ENCODE data around the gene APPL2. TPM values are rescaled to one million over a fixed set of nuclear protein-coding genes. Genes with fewer than 3 reads are reported as not detected.

Gene APPL2
- total RNA-seq, 1 experiment from 2014 or later: 49.2 TPM

GRCh38 chr12:105271364-105271763, 35.4 kb upstream of the APPL2 start:
- peaks cover 1% of the 10 kb centered on the region for H3K4me1 Mint-ChIP-seq (ENCODE audit: low read depth, unreplicated experiment)
- no peak for DNase-seq
- BruUV-seq (replicated peaks): no TSS peak
- ChIA-PET CTCF (no interaction called here), POLR2A (no interaction called here)
- Histone ChIP-seq H3K4me3 (ENCODE audit: low read depth, low read length) (no peak overlapping the region), H3K27me3 (replicated peaks; ENCODE audit: control insufficient read depth, insufficient read depth, low read length) (no peaks in the 10 kb centered on the region), H3K9me3 (no peaks in the 10 kb centered on the region), H3K4me1 (no peaks in the 10 kb centered on the region), H3K36me3 (ENCODE audit: control insufficient read depth, insufficient read depth, low read length) (no peaks in the 10 kb centered on the region)
- intact Hi-C loops (cut with micrococcal nuclease; ENCODE audit: unreplicated experiment): no loop called here
- H3K27ac Mint-ChIP-seq (ENCODE audit: unreplicated experiment): no peak overlapping the region
- H3K9me3 Mint-ChIP-seq (ENCODE audit: unreplicated experiment): no peaks in the 10 kb centered on the region
- H3K36me3 Mint-ChIP-seq (ENCODE audit: insufficient read depth, unreplicated experiment): no peaks in the 10 kb centered on the region
- no peaks in the 10 kb centered on the region for H3K27me3 Mint-ChIP-seq (ENCODE audit: insufficient read depth, unreplicated experiment)
- H3K4me3 Mint-ChIP-seq (ENCODE audit: unreplicated experiment): no peak overlapping the region
- TF ChIP-seq, protein P1, sequence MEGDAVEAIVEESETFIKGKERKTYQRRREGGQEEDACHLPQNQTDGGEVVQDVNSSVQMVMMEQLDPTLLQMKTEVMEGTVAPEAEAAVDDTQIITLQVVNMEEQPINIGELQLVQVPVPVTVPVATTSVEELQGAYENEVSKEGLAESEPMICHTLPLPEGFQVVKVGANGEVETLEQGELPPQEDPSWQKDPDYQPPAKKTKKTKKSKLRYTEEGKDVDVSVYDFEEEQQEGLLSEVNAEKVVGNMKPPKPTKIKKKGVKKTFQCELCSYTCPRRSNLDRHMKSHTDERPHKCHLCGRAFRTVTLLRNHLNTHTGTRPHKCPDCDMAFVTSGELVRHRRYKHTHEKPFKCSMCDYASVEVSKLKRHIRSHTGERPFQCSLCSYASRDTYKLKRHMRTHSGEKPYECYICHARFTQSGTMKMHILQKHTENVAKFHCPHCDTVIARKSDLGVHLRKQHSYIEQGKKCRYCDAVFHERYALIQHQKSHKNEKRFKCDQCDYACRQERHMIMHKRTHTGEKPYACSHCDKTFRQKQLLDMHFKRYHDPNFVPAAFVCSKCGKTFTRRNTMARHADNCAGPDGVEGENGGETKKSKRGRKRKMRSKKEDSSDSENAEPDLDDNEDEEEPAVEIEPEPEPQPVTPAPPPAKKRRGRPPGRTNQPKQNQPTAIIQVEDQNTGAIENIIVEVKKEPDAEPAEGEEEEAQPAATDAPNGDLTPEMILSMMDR (IDR thresholded peaks at IDR 0.05; ENCODE audit: insufficient read depth in 1 of 2, low read depth in 1 of 2, low read length in 1 of 2, severe bottlenecking in 1 of 2, unreplicated experiment in 1 of 2): no peak

DNA sequence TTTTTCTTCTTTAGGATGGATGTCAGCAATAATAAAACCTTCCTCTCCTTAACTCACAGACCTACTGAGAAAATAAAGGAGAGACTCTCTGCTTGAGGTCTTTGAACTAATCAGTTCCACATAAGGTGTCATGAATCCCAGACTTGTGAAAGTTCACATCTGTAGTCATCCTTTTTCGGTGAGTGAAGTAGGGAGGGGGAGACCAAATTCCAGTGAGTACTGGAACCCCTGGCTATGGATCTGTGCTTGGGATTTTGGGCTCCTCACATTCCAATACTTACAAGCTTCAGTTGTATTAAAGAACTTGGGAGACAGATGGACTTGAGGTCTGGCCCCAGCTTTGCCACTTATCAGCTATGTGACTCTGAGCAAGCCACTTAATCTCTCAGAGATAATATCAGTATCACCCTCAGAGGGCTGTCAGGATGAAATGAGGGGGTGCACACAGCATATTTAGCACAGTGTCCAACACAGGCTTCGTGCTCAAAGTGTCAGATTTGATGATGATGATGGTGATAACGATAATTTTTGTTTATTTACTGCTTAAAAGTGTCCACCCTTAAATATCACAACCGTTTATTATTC, 34.8 kb upstream of the APPL2 start:
- Mint-ChIP-seq H3K9me3 (ENCODE audit: unreplicated experiment) (no peaks in the 10 kb centered on the region), H3K27ac (ENCODE audit: unreplicated experiment) (no peak overlapping the region), H3K4me1 (ENCODE audit: low read depth, unreplicated experiment) (no peaks in the 10 kb centered on the region), H3K36me3 (ENCODE audit: insufficient read depth, unreplicated experiment) (no peaks in the 10 kb centered on the region), H3K27me3 (ENCODE audit: insufficient read depth, unreplicated experiment) (no peaks in the 10 kb centered on the region), H3K4me3 (ENCODE audit: unreplicated experiment) (no peak overlapping the region)
- no peaks in the 10 kb centered on the region for H3K4me1 ChIP-seq
- intact Hi-C loops (cut with micrococcal nuclease; ENCODE audit: unreplicated experiment): no loop called here
- H3K36me3 ChIP-seq (ENCODE audit: control insufficient read depth, insufficient read depth, low read length): no peaks in the 10 kb centered on the region
- no peak overlapping the region for H3K4me3 ChIP-seq (ENCODE audit: low read depth, low read length)
- CTCF ChIA-PET: no interaction called here
- no peaks in the 10 kb centered on the region for H3K27me3 ChIP-seq (replicated peaks; ENCODE audit: control insufficient read depth, insufficient read depth, low read length)
- TF ChIP-seq, protein P1 (IDR thresholded peaks at IDR 0.05; ENCODE audit: insufficient read depth in 1 of 2, low read depth in 1 of 2, low read length in 1 of 2, severe bottlenecking in 1 of 2, unreplicated experiment in 1 of 2): no peak
- no peaks in the 10 kb centered on the region for H3K9me3 ChIP-seq
- no TSS peak for BruUV-seq (replicated peaks)
- POLR2A ChIA-PET: no interaction called here
- no peak for DNase-seq

- TF ChIP-seq, protein P1 (IDR thresholded peaks at IDR 0.05; ENCODE audit: insufficient read depth in 1 of 2, low read depth in 1 of 2, low read length in 1 of 2, severe bottlenecking in 1 of 2, unreplicated experiment in 1 of 2): no peak
- DNase-seq: no peak
- intact Hi-C loops (cut with micrococcal nuclease; ENCODE audit: unreplicated experiment): no loop called here
- BruUV-seq (replicated peaks): no TSS peak
- no peaks in the 10 kb centered on the region for H3K4me1 ChIP-seq
- H3K9me3 ChIP-seq: no peaks in the 10 kb centered on the region
- POLR2A ChIA-PET: no interaction called here
- CTCF ChIA-PET: no interaction called here
- no peak overlapping the region for H3K4me3 ChIP-seq (ENCODE audit: low read depth, low read length)
- no peaks in the 10 kb centered on the region for H3K36me3 ChIP-seq (ENCODE audit: control insufficient read depth, insufficient read depth, low read length)
- H3K27ac Mint-ChIP-seq (ENCODE audit: unreplicated experiment): no peak overlapping the region
- no peaks in the 10 kb centered on the region for H3K27me3 Mint-ChIP-seq (ENCODE audit: insufficient read depth, unreplicated experiment)
- no peak overlapping the region for H3K4me3 Mint-ChIP-seq (ENCODE audit: unreplicated experiment)
- H3K9me3 Mint-ChIP-seq (ENCODE audit: unreplicated experiment): no peaks in the 10 kb centered on the region
- H3K4me1 Mint-ChIP-seq (ENCODE audit: low read depth, unreplicated experiment): no peaks in the 10 kb centered on the region
- no peaks in the 10 kb centered on the region for H3K27me3 ChIP-seq (replicated peaks; ENCODE audit: control insufficient read depth, insufficient read depth, low read length)
- no peaks in the 10 kb centered on the region for H3K36me3 Mint-ChIP-seq (ENCODE audit: insufficient read depth, unreplicated experiment)
Observed at GRCh38 chr12:105267711-105268110, 31.7 kb upstream of the APPL2 start.

All from Caco-2 (cell line).